ENCODE measurements around the gene KCNK5. TPM values are rescaled to one million over a fixed set of nuclear protein-coding genes. Genes with fewer than 3 reads are reported as not detected.

KCNK5 gene
- total RNA-seq, 2 donors from 2014 or later, result 26.9 to 39.6 TPM

- Histone ChIP-seq H3K36me3 (no peaks in the 10 kb centered on the region), H3K9me3 (no peaks in the 10 kb centered on the region), H3K9ac (ENCODE audit: low read depth in 2 of 2, low read length in 2 of 2) (no peak overlapping the region), H3K27ac (no peak overlapping the region), H3K4me1 (peaks cover 5% of the 10 kb centered on the region), H3K4me3 (no peak overlapping the region), H3K27me3 (no peaks in the 10 kb centered on the region)
- no peak for DNase-seq
- intact Hi-C loops (cut with DNase I), result no loop called here
- TF ChIP-seq, protein P1, sequence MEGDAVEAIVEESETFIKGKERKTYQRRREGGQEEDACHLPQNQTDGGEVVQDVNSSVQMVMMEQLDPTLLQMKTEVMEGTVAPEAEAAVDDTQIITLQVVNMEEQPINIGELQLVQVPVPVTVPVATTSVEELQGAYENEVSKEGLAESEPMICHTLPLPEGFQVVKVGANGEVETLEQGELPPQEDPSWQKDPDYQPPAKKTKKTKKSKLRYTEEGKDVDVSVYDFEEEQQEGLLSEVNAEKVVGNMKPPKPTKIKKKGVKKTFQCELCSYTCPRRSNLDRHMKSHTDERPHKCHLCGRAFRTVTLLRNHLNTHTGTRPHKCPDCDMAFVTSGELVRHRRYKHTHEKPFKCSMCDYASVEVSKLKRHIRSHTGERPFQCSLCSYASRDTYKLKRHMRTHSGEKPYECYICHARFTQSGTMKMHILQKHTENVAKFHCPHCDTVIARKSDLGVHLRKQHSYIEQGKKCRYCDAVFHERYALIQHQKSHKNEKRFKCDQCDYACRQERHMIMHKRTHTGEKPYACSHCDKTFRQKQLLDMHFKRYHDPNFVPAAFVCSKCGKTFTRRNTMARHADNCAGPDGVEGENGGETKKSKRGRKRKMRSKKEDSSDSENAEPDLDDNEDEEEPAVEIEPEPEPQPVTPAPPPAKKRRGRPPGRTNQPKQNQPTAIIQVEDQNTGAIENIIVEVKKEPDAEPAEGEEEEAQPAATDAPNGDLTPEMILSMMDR (IDR thresholded peaks at IDR 0.05), result no peak
Measured at GRCh38 chr6:39263303-39264037, 34.2 kb upstream of the KCNK5 start.

GRCh38 chr6:39261751-39262150 lies 32.5 kb upstream of the KCNK5 start:
- Histone ChIP-seq H3K9ac (ENCODE audit: low read depth in 2 of 2, low read length in 2 of 2) (no peak overlapping the region), H3K36me3 (no peaks in the 10 kb centered on the region), H3K4me1 (no peaks in the 10 kb centered on the region), H3K9me3 (no peaks in the 10 kb centered on the region), H3K4me3 (no peak overlapping the region), H3K27ac (no peak overlapping the region), H3K27me3 (no peaks in the 10 kb centered on the region)
- intact Hi-C loops (cut with DNase I), result no loop called here
- no peak for DNase-seq
- TF ChIP-seq, protein P1 (IDR thresholded peaks at IDR 0.05), result no peak

DNA sequence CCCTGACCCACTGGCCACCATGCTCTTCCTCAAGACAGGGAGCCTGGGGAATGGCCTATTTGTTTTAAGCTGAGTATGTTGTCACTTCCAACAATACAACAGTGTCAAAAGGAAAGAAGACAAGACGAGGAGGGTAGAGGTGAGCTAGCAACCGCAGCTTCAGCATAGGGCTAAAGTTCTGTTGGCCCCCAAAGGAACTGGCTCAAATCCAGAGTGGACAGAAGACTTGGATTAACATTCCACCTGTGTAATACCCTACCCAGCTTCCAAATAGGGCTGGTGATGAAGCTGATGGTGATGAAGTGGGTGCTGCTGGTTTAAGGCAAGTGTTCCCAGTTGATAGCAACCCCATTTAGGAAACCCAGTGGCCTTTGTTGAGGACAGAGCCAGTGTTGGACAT lies 31.7 kb upstream of the KCNK5 start:
- H3K9me3 ChIP-seq, result no peaks in the 10 kb centered on the region
- no peaks in the 10 kb centered on the region for H3K36me3 ChIP-seq
- H3K27ac ChIP-seq, result no peak overlapping the region
- H3K27me3 ChIP-seq, result no peaks in the 10 kb centered on the region
- intact Hi-C loops (cut with DNase I), result no loop called here
- TF ChIP-seq, protein P1 (IDR thresholded peaks at IDR 0.05), result no peak
- H3K4me1 ChIP-seq, result no peaks in the 10 kb centered on the region
- H3K9ac ChIP-seq (ENCODE audit: low read depth in 2 of 2, low read length in 2 of 2), result no peak overlapping the region
- H3K4me3 ChIP-seq, result no peak overlapping the region
- no peak for DNase-seq

DNA sequence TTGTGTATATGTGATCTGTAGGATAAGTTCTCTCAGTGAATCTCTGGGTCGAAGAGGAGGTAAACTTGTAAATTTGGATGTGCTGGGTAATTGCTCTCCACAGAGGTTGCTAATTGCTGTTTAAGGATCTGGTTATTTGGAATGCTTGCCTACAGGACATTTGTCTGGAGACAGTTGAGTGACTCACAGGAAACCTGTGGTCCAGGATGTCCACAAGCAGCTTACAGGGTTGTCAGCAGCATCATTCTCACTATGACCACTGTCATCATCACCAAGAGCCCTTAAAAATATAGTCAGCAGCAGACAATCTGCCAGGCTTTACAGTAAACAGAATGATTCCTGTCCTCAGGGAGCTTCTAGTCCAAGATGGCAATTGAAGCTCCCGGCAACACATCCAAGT lies 31.2 kb upstream of the KCNK5 start:
- intact Hi-C loops (cut with DNase I), result no loop called here
- H3K36me3 ChIP-seq, result no peaks in the 10 kb centered on the region
- TF ChIP-seq, protein P1 (IDR thresholded peaks at IDR 0.05), result no peak
- H3K9me3 ChIP-seq, result no peaks in the 10 kb centered on the region
- H3K4me3 ChIP-seq, result no peak overlapping the region
- no peaks in the 10 kb centered on the region for H3K27me3 ChIP-seq
- H3K9ac ChIP-seq (ENCODE audit: low read depth in 2 of 2, low read length in 2 of 2), result no peak overlapping the region
- H3K27ac ChIP-seq, result no peak overlapping the region
- no peaks in the 10 kb centered on the region for H3K4me1 ChIP-seq
- DNase-seq, result no peak

DNA sequence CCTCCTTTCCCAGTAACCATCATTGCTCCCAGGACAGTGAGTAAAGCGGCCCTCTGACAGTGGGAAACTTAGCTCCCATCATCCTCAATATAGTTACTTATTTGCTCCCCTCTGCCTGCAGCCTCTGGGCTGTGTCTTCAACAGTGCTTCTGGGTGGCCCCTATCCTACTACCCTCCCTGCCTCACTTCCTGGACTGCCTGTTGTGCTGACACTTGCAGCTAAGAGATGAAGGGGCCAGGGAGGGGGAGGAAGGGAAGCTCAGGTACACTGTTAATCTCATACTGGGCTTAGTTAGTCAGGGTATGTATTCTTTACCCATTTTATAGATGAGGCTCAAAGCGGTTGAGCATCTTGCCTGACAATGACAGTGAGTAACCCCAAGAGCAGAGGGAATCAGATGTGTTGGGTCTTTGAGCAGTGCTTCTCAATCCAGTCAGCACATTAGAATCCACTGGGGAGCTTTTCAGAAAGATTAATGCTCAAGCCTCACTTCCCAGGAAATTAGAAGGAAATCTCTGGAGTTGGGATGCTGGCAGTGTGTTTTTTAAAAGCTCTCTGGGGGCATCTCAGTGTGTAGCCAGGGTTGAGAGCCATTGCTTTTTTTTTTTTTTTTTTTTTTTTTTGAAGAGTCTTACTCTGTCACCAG lies 27.1 kb upstream of the KCNK5 start:
- H3K36me3 ChIP-seq, result no peaks in the 10 kb centered on the region
- no peaks in the 10 kb centered on the region for H3K27me3 ChIP-seq
- H3K4me3 ChIP-seq, result no peak overlapping the region
- TF ChIP-seq, protein P1 (IDR thresholded peaks at IDR 0.05), result no peak
- no peak overlapping the region for H3K27ac ChIP-seq
- no peaks in the 10 kb centered on the region for H3K4me1 ChIP-seq
- intact Hi-C loops (cut with DNase I), result no loop called here
- no peak overlapping the region for H3K9ac ChIP-seq (ENCODE audit: low read depth in 2 of 2, low read length in 2 of 2)
- DNase-seq, result no peak
- H3K9me3 ChIP-seq, result no peaks in the 10 kb centered on the region
